Glutamatergic neuron (in vitro differentiated cells): ENCODE measurements around the gene PCP4. TPM values are rescaled to one million over a fixed set of nuclear protein-coding genes. Genes with fewer than 3 reads are reported as not detected.
"Not testable (repeated sequence)": the region's sequence is repeated elsewhere in the genome, so short reads cannot be mapped to it uniquely, and the experiment has no call there.

Experiments
- DNase-seq: peaks from one replicate; pipeline ENCODE4 v3.0.0; 2022
- H3K27ac Mint-ChIP-seq: one replicate; pipeline ENCODE4 v1.8.0; 2020; ENCODE audit warnings: mild to moderate bottlenecking, mixed read lengths, inconsistent platforms; ENCODE audit not compliant: unreplicated experiment
- H3K27me3 Mint-ChIP-seq: one replicate; pipeline ENCODE4 v1.8.0; 2020; ENCODE audit warnings: mild to moderate bottlenecking, moderate library complexity, mixed read lengths, inconsistent platforms; ENCODE audit not compliant: unreplicated experiment
- H3K36me3 Mint-ChIP-seq: one replicate; pipeline ENCODE4 v1.8.0; 2020; ENCODE audit warnings: mild to moderate bottlenecking, mixed read lengths, inconsistent platforms; ENCODE audit not compliant: unreplicated experiment
- H3K4me1 Mint-ChIP-seq: one replicate; pipeline ENCODE4 v1.8.0; 2020; ENCODE audit warnings: mild to moderate bottlenecking, low read depth, mixed read lengths, inconsistent platforms; ENCODE audit not compliant: unreplicated experiment
- H3K4me3 Mint-ChIP-seq: one replicate; pipeline ENCODE4 v1.8.0; 2020; ENCODE audit warnings: mild to moderate bottlenecking, mixed read lengths, inconsistent platforms; ENCODE audit not compliant: unreplicated experiment
- H3K9me3 Mint-ChIP-seq: one replicate; pipeline ENCODE4 v1.8.0; 2020; ENCODE audit warnings: mild to moderate bottlenecking, moderate library complexity, mixed read lengths, inconsistent platforms; ENCODE audit not compliant: unreplicated experiment
- total RNA-seq: library from RNA; stranded (reverse); fragmentation: NEBNext Ultra II Directional; extraction: Animal tissue kit (Norgen Biotek cat#: 25700); gene quantifications from one replicate; pipeline ENCODE4 v1.2.1, GENCODE V29; 2021; ENCODE audit not compliant: unreplicated experiment
- TF ChIP-seq, protein P1 (sequence below): fragments of 200-600 bp; sonication (generic); IDR thresholded peaks from one replicate; pipeline ENCODE4 v1.5.0; 2021; ENCODE audit not compliant: partially characterized antibody, unreplicated experiment

The PCP4 gene
- total RNA-seq, 1 donor from 2014 or later, result 1.9 TPM

DNA sequence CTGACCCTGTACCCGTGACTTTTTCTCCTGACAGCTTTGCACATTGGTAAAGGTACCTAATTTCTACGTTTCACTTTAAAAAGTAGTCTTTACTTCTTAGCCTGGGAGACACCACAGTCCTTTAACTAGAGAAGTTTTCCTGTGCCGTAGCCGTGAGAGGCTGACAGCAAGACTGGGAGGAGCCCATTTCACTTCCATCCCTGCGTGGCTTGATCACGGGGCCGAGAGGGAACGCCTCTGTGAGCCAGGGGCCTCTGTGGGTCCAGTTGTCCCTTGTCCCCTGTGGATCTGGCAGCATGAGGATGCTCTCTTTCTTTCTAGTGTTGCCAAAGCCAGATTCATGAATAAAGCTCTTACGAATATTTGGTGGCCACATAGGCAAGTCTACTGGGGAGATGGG lies 21.6 kb downstream of the PCP4 start:
- peaks cover 1% of the 10 kb centered on the region for H3K9me3 Mint-ChIP-seq
- peaks cover 4% of the 10 kb centered on the region for H3K27me3 Mint-ChIP-seq
- DNase-seq, result no peak
- H3K36me3 Mint-ChIP-seq, result peaks cover 3% of the 10 kb centered on the region
- no peak overlapping the region for H3K27ac Mint-ChIP-seq
- peaks cover 8% of the 10 kb centered on the region for H3K4me1 Mint-ChIP-seq
- TF ChIP-seq, protein P1, sequence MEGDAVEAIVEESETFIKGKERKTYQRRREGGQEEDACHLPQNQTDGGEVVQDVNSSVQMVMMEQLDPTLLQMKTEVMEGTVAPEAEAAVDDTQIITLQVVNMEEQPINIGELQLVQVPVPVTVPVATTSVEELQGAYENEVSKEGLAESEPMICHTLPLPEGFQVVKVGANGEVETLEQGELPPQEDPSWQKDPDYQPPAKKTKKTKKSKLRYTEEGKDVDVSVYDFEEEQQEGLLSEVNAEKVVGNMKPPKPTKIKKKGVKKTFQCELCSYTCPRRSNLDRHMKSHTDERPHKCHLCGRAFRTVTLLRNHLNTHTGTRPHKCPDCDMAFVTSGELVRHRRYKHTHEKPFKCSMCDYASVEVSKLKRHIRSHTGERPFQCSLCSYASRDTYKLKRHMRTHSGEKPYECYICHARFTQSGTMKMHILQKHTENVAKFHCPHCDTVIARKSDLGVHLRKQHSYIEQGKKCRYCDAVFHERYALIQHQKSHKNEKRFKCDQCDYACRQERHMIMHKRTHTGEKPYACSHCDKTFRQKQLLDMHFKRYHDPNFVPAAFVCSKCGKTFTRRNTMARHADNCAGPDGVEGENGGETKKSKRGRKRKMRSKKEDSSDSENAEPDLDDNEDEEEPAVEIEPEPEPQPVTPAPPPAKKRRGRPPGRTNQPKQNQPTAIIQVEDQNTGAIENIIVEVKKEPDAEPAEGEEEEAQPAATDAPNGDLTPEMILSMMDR, result no peak
- H3K4me3 Mint-ChIP-seq, result no peak overlapping the region

DNA sequence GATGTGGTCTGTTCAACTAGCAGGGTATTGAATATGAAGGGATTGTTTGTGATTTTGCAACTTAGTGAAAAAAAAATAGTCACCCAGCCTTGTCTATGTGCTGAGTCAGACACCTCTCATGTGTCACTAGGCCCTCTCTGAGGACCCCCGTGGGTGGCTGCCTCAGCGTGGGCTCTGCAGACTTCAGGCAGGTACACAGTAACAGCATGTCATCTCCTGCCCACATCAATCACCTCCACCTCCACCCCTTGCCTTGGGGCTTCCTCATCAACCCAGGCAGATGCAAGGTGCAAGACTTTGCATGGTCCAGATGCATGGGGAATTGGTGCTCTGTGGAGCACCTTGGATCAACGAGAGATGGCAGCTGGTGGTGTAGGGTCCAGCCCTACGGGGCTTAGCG lies 23.9 kb downstream of the PCP4 start:
- Mint-ChIP-seq H3K36me3 (peaks cover 7% of the 10 kb centered on the region), H3K27me3 (peaks cover 2% of the 10 kb centered on the region), H3K4me1 (no peaks in the 10 kb centered on the region), H3K9me3 (peaks cover 4% of the 10 kb centered on the region), H3K27ac (no peak overlapping the region), H3K4me3 (no peak overlapping the region)
- TF ChIP-seq, protein P1, result no peak
- DNase-seq, result no peak

DNA sequence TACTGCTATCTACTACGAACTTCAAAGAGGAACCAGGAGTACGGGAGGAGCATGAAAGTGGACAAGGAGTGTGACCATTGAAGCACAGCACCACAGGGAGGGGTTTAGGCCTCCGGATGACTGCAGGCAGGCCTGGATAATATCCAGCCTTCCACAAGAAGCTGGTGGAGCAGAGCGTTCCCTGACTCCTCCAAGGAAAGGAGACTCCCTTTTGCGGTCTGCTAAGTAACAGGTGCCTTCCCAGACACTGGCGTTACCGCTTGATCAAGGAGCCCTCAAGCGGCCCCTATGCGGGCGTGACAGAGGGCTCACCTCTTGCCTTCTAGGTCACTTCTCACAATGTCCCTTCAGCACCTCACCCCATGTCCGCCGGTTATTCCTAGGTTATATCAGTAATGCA lies 24.6 kb downstream of the PCP4 start:
- not testable (repeated sequence) for H3K9me3 Mint-ChIP-seq, H3K36me3 Mint-ChIP-seq, H3K27ac Mint-ChIP-seq, DNase-seq, H3K4me3 Mint-ChIP-seq, H3K27me3 Mint-ChIP-seq, H3K4me1 Mint-ChIP-seq

DNA sequence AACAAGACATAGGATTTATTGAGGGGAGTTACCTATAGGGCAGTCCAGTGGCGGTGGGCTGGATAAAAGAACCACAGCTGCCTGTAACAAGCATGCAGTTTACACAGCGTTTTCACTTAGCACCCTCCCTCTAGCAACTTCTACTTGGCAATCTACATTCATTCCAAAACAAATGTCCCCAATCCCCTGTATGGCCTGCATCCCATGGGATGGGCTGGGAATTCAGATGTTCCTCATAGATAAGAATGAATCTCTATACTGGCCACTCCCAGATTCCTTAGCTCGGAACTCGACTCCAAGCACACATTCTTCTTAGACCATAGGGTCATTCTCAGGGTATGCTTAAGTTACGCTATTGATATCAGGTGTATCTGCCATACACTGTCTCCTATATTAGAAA lies 33.3 kb downstream of the PCP4 start:
- no peaks in the 10 kb centered on the region for H3K27me3 Mint-ChIP-seq
- no peaks in the 10 kb centered on the region for H3K4me1 Mint-ChIP-seq
- H3K36me3 Mint-ChIP-seq, result no peaks in the 10 kb centered on the region
- H3K27ac Mint-ChIP-seq, result no peak overlapping the region
- peaks cover 2% of the 10 kb centered on the region for H3K9me3 Mint-ChIP-seq
- no peak overlapping the region for H3K4me3 Mint-ChIP-seq
- TF ChIP-seq, protein P1, result no peak
- DNase-seq, result no peak

DNA sequence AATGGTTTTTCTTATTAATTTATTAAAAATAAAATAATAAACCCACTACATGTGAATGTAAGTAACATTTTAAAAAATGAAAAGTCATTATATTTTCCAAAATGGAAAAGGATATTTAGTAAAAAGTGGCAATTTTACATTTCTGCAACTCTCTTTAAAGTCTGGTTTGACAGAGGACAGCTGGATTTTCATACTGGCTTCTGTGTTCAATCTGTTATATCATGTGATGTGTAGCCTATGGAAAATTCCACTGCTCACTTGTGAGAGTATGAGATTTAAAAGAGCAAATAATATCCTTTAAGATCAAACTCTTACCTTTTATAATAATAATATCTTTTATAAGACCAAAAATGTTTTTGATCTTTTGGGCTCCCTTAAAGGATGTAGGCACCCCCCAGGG lies 33.7 kb downstream of the PCP4 start:
- DNase-seq, result no peak
- H3K4me1 Mint-ChIP-seq, result no peaks in the 10 kb centered on the region
- no peaks in the 10 kb centered on the region for H3K36me3 Mint-ChIP-seq
- H3K27me3 Mint-ChIP-seq, result peaks cover under 1% of the 10 kb centered on the region
- H3K9me3 Mint-ChIP-seq, result peaks cover 2% of the 10 kb centered on the region
- TF ChIP-seq, protein P1, result no peak
- no peak overlapping the region for H3K4me3 Mint-ChIP-seq
- no peak overlapping the region for H3K27ac Mint-ChIP-seq

DNA sequence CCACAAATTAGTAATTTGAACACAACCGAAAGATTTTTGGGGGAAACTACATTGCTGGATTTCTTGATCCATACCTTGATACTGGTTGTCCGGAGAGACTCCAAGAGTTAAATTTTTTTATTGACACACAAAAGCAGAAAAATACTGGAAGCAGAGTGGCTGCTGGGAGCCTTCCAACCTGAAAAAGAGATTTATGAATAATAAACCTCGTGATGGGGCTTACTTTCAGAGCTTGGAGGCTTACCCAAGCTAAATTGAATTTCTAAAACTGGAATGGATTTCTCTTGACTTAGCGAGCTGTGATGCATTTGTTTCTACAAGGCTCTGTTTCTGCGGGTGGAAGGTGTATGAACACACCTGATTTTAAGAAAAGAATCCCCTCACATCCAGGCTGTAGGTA lies 35.7 kb downstream of the PCP4 start:
- Mint-ChIP-seq H3K36me3 (no peaks in the 10 kb centered on the region), H3K27me3 (peaks cover 2% of the 10 kb centered on the region), H3K4me3 (no peak overlapping the region), H3K9me3 (peaks cover 2% of the 10 kb centered on the region), H3K4me1 (no peaks in the 10 kb centered on the region), H3K27ac (no peak overlapping the region)
- TF ChIP-seq, protein P1, result no peak
- DNase-seq, result no peak
